Prostate gland (tissue), 2 donors: ENCODE results near the gene RPL18.

Source experiments
- POLR2A ChIP-seq: fragments of 450-650 bp; IDR thresholded peaks from one replicate; pipeline ENCODE4 v1.6.1; 2016; ENCODE audit warnings: antibody characterized with exemption, mild to moderate bottlenecking
- POLR2AphosphoS5 ChIP-seq: sonication (generic); formaldehyde crosslinking; IDR thresholded peaks from one replicate; pipeline ENCODE4 v1.6.1; 2017; ENCODE audit warnings: antibody characterized with exemption
- TF ChIP-seq, protein P1 (sequence below), 4 experiments: fragments of 200-600 bp in 2 of 4; fragments of 450-650 bp in 2 of 4; sonication (generic) in 2 of 4; IDR thresholded peaks; 1 replicate in 3 of 4; 2 replicates in 1 of 4; pipeline ENCODE4 v1.5.1; 2016 to 2019; ENCODE audit warnings: antibody characterized with exemption in 4 of 4, mild to moderate bottlenecking in 2 of 4, moderate library complexity in 2 of 4

DNA sequence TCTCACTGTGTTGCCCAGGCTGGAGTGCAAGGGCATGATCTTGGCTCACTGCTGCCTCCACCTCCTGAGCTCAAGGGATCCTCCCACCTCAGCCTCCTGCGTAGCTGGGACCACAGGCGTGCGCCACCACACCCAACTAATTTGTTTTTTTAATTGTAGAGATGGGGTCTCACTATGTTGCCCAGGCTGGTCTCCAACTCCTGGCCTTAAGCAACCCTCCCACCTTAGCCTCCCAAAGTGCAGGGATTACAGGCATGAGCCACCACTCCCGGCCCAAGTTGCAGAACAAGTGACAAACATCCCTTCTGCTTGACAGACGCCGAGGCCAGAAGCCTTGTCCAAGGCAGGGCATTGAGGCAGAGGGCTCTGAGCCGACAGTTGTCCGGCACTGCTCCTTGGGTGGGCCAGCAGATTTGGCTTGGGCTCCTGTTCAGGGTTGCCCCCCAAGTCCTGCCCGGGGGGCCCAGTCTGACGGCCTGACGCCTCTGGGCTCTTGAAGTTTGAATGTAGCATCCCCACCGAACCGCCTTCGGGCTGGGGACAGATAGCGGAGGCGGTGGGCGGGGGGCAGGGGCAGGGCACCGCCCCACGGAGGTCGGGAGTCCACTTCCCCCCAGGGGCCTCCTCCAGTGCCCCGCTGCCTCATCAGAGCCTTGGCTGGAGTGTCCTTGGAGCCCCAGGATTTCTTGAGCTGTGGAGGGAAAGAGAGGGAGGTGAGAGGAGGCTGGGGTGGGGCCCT lies 18.1 kb downstream of the RPL18 start:
- TF ChIP-seq POLR2A (no peak), POLR2AphosphoS5 (no peak)
- TF ChIP-seq, protein P1, sequence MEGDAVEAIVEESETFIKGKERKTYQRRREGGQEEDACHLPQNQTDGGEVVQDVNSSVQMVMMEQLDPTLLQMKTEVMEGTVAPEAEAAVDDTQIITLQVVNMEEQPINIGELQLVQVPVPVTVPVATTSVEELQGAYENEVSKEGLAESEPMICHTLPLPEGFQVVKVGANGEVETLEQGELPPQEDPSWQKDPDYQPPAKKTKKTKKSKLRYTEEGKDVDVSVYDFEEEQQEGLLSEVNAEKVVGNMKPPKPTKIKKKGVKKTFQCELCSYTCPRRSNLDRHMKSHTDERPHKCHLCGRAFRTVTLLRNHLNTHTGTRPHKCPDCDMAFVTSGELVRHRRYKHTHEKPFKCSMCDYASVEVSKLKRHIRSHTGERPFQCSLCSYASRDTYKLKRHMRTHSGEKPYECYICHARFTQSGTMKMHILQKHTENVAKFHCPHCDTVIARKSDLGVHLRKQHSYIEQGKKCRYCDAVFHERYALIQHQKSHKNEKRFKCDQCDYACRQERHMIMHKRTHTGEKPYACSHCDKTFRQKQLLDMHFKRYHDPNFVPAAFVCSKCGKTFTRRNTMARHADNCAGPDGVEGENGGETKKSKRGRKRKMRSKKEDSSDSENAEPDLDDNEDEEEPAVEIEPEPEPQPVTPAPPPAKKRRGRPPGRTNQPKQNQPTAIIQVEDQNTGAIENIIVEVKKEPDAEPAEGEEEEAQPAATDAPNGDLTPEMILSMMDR (IDR thresholded peaks at IDR 0.05) = no peak
